NCI-H2107 (cell line): ENCODE measurements around the gene BCORL1.

Experiments used
- DNase-seq: peaks from one replicate; lab custom pipeline; 2025; lab: John Stamatoyannopoulos, UW

Gene BCORL1

GRCh38 chrX:129961180-129962083 lies 21.0 kb upstream of the BCORL1 start:
- peak; percentile 45 for DNase-seq

DNA sequence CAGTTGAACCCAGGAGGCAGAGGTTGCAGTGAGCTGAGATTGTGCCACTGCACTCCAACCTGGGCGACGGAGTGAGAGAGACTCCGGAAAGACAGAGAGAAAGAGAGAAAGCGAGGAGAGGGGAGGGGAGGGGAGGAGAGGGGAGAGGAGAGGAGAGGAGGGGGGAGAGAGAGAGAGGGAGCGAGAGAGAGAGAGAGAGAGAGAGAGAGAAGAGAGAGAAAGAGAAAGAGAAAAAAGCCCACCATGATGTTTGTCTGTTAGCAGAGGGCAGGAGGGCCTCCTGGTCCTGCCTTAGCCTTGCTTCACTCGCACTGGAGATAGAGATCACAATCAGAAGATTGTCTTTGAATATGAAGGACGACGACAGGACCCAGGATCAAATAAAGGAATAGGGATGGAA lies 18.7 kb upstream of the BCORL1 start:
- DNase-seq = no peak

GRCh38 chrX:129965166-129965565 lies 17.3 kb upstream of the BCORL1 start:
- DNase-seq = no peak

- DNase-seq = no peak
Measured at GRCh38 chrX:129968968-129969367, 13.5 kb upstream of the BCORL1 start.

- DNase-seq = no peak
Measured at GRCh38 chrX:129976441-129976840, 6.0 kb upstream of the BCORL1 start.

- no peak for DNase-seq
Measured at GRCh38 chrX:129979207-129979920, 3.1 kb upstream of the BCORL1 start.

GRCh38 chrX:129980001-129980401 lies 2.4 kb upstream of the BCORL1 start:
- DNase-seq = no peak

DNA sequence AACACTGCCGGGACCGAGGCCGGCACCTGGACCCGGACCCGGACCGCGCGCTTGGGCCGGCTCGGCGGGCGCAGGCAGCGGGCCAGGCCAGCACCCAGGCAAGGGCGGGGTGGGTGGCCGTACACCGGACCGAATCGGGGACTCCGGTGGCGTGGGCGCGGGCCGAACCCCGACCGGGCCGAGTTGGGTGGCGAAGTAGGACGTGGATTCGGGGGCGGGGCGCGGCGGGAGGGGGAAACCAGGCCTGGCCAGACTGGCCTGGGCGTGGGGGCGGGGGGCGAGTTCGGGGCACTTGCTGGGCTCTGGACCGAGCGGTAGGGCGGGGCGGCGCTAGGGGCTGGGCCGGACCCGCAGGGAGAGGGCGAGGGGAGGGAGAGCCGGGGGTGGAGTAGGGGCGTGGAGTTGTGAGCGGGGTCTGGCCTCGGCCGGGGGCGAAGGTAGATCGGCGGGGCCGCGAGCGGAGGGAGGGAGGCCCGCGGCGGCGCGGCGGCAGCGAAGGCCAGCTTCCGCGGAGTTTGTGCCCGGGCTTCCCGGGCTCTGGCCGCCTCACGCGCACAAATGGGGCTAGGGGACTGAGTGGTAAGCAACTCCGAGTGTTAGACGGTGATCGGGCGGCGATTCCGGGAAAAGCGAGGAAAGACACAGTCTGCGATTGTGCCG lies 1.8 kb upstream of the BCORL1 start:
- DNase-seq = no peak

DNA sequence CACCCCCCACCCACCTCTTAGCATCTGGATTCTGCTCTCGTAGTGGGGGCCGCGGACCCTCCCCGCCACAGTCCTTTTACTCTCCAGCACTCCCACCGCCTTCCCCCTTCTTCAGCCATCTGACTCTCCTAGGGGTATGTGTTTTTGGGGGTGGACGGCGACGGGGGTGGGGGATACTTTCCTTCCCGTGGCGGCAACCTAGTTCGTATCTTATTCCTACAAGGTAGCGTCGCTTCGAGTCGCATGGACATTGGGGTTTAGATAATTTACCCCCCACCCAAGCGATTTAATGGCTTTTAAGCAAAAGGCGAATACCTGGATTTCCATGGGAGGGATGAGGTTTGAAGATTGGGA lies 1.3 kb upstream of the BCORL1 start:
- no peak for DNase-seq

- DNase-seq = no peak
Measured at GRCh38 chrX:129981752-129982299, 609 bp upstream of the BCORL1 start.

DNA sequence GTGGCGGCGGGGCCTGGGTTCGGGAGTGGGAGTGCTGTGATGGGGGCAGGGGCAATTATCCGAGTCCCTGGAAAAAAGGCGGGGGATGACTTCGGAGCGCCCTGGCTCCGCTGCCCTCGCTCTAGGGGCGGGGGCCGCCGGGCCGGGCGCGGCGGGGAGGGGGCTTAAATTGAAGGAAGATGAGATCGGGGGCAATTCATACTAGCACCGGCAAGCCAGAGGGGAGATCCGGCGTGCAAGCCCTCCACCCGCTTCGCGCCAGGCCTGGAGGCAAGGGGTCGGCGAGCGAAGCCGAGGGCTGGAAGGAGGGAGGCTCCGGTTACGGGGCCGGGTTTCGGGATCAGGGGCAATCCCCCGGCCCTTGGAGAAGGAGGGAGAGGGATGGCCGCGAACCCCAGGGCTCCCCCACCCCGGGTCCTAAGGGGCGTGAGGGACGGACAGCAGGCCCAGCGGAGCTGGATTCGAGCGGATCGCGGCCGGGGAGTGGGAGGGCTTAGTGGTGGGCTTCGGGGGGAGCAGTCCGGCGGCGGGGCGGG lies 1.2 kb downstream of the BCORL1 start:
- DNase-seq = no peak

DNA sequence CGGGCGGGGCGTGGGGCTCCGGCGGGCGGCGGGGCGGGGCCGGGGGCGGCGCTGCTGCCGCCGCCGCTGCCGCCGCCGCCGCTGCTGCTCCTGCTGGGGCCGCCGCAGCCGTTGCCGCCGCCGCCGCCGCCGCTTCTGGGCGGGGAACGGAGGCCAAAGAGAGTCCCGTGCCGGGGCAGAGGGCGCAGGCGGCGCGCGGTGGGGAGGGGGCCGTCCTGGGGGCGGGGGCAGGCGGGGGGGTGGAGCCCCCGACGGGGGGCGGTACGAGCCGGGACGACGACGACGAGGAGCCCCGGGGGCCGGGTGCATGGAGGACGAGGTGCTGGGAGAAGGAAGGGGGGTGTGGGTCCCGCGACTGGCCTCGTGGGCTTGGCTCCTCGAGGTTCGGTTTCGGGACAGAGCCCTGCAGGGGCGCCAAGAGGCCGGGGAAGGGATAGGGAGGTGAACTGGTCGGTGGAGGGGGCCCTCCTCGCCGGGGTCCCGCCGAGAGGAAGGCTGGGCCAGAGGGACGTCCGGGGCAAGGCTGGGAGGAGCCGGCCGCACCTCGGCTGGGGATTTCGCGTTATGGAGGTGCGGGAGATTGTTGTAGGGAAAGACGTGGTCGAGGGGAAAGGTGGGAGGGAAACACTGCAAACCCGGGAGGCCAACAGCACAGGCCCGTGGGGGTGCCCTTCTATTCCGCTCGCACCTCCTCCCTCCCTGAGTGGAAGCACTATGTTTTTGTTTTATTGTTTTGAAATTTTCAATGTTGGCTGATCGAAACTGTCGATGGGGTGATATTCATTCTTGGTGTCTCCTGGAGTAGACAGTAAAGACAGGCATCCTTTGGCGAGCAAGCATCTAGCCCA lies 1.9 kb downstream of the BCORL1 start:
- no peak for DNase-seq

DNA sequence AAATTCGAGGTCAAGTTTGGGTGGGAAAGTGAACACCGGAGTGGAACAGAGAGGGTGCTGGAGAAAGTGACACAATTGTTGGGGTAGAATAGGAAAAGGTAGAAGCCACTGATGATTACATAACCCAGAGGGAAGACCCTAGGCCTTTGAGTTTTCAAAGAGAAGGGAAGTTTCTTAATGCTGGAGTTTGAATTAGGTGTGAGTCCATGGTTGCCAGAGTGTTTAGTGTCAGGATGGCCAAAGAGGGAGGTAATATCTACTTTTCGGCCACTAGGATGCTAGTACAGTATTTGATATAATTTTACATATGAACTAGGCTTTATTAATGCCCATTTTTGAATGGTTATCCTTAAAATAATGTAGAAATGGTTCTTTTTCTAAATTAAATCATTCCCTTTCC lies 5.4 kb downstream of the BCORL1 start:
- no peak for DNase-seq

- DNase-seq = no peak
Measured at GRCh38 chrX:129992181-129992580, 9.7 kb downstream of the BCORL1 start.

GRCh38 chrX:129996120-129996519 lies 13.7 kb downstream of the BCORL1 start:
- DNase-seq = no peak

- no peak for DNase-seq
Measured at GRCh38 chrX:129997086-129997485, 14.7 kb downstream of the BCORL1 start.

GRCh38 chrX:129998021-129998420 lies 15.6 kb downstream of the BCORL1 start:
- no peak for DNase-seq

DNA sequence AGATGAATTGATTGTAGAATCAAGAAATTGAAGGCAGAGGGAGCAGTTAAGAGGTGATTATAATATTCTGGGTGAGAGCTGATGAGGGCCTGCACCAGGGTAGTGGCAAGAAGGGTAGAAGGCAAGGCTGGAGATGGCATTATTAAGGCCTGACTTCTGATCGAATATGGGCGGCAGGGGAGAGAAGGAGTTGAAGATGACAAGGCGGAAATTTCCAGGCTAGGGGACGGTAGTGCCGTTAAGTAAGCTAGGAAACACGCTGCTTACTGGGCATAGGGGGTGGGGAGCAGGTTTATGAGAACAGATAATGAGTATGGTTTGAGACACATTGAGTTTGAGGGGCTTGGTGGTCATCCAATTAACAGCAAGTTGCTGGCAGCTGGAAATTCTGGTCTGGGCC lies 19.5 kb downstream of the BCORL1 start:
- DNase-seq = no peak

DNA sequence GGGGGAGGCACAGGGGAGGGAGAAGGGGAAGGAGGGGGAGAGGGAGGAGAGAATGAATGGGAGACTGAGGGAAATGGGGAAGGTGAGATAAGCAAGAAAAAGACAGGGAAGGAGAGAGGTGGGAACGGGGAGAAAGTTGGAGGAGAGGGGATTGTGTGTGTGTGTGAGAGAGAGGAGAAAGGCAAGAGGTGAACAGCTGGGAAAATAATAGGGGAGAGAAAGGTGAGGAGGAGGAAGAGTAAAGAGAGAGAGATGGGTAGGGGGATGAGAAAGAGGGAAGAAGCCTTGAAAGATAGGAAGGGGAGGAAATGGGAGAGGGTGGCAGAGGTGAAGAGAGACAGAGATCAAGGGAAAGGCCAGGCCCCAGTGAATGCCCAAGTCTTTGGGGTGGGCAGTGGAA lies 20.1 kb downstream of the BCORL1 start:
- no peak for DNase-seq

GRCh38 chrX:130005089-130005807 lies 22.8 kb downstream of the BCORL1 start:
- DNase-seq = no peak
